K562 (cell line): ENCODE data around the gene SATB2.

ENCODE experiments used
- JUN ChIP-seq, 2 experiments: sonication (generic) in 1 of 2; formaldehyde crosslinking in 1 of 2; IDR thresholded peaks; 2 replicates each; pipeline versions ENCODE4 v1.6.1 to v1.8.0; 2012 to 2022; ENCODE audit warnings: borderline replicate concordance in 2 of 2, mild to moderate bottlenecking in 2 of 2, improper control_type of control experiment in 1 of 2, low read depth in 1 of 2, low read length in 1 of 2, missing genetic modification reagents in 1 of 2
- TRIM24 ChIP-seq, 2 experiments: fragments of 450-650 bp; IDR thresholded peaks; 2 replicates each; pipeline ENCODE4 v1.6.1; 2016
- ZBTB7A ChIP-seq: IDR thresholded peaks from 2 replicates; pipeline ENCODE4 v1.6.1; 2011; ENCODE audit warnings: low read depth, mild to moderate bottlenecking, low read length, moderate library complexity, borderline replicate concordance; ENCODE audit not compliant: control insufficient read depth
- ZKSCAN8 ChIP-seq: fragments of 200-800 bp; sonication (Bioruptor generic); IDR thresholded peaks from 2 replicates; pipeline ENCODE4 v1.6.1; 2016; ENCODE audit warnings: missing genetic modification characterization, missing compliant biosample characterization
- TF ChIP-seq, protein P1 (sequence below): sonication (generic); formaldehyde crosslinking; IDR thresholded peaks from 2 replicates; pipeline ENCODE4 v1.8.1; 2023; ENCODE audit warnings: mild to moderate bottlenecking, missing genetic modification reagents, moderate library complexity

DNA sequence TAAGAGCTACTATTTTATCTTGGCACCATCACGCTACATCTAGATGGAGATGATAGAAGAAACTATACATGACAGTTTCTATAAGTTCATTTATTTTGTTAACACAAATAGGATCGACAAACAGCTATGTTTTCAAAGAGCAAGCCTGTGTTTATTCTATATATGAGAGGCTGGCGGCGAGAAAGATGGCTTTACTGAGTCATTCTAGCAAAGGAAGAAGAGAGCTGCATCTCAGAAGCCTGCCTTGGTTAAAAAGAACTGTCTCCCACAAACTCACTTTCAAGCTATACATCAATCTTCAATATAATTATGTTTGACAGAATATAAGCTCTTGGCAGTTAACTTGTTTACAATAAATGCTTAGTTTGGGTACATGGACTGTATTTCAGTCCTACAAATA is 13.0 kb downstream of the SATB2 start:
- no peak for TF ChIP-seq JUN (IDR thresholded peaks at IDR 0.05; ENCODE audit: borderline replicate concordance, low read depth, low read length)
- no peak for TF ChIP-seq JUN (CRISPR knock-in tag; IDR thresholded peaks at IDR 0.05; ENCODE audit: borderline replicate concordance)
- TF ChIP-seq, protein P1, sequence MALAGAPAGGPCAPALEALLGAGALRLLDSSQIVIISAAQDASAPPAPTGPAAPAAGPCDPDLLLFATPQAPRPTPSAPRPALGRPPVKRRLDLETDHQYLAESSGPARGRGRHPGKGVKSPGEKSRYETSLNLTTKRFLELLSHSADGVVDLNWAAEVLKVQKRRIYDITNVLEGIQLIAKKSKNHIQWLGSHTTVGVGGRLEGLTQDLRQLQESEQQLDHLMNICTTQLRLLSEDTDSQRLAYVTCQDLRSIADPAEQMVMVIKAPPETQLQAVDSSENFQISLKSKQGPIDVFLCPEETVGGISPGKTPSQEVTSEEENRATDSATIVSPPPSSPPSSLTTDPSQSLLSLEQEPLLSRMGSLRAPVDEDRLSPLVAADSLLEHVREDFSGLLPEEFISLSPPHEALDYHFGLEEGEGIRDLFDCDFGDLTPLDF: no peak
- TF ChIP-seq ZKSCAN8 (CRISPR knock-in tag): no peak
- no peak for TF ChIP-seq ZBTB7A
- TF ChIP-seq TRIM24 (IDR thresholded peaks at IDR 0.05): no peak
